ENCODE results near the gene POLG2. TPM values are rescaled to one million over a fixed set of nuclear protein-coding genes. Genes with fewer than 3 reads are reported as not detected.

Gene POLG2
- total RNA-seq, 4 donors from 2014 or later, result 3.9 to 12.0 (median 8.2) TPM

GRCh38 chr17:64519601-64520000 is 22.7 kb upstream of the POLG2 start:
- Histone ChIP-seq H3K27me3 (no peaks in the 10 kb centered on the region), H3K36me3 (peaks cover 0 to 100% (median 16%) of the 10 kb centered on the region in 3 donors), H3K4me1 (no peaks in the 10 kb centered on the region), H3K27ac (no peak overlapping the region), H3K4me3 (no peak overlapping the region), H3K9me3 (no peaks in the 10 kb centered on the region)
- no peak for TF ChIP-seq POLR2A (IDR thresholded peaks at IDR 0.05)
- no peak for TF ChIP-seq CTCF (IDR thresholded peaks at IDR 0.05)
- no peak for DNase-seq
- WGBS, 2 donors, result 88 to 91% methylated on average over 6 of the region's 6 CpGs
- intact Hi-C loops (cut with DNase I), result no loop called here

GRCh38 chr17:64515829-64516228 is 19.0 kb upstream of the POLG2 start:
- 100% methylated on average over 1 of the region's 1 CpG for WGBS, 2 donors
- DNase-seq, result no peak
- H3K27me3 ChIP-seq, result no peaks in the 10 kb centered on the region
- H3K4me1 ChIP-seq, result no peaks in the 10 kb centered on the region
- H3K27ac ChIP-seq, result no peak overlapping the region
- peaks cover 0 to 100% (median 12%) of the 10 kb centered on the region in 3 donors for H3K36me3 ChIP-seq
- no peak overlapping the region for H3K4me3 ChIP-seq
- H3K9me3 ChIP-seq, result no peaks in the 10 kb centered on the region
- intact Hi-C loops (cut with DNase I), result no loop called here
- TF ChIP-seq POLR2A (IDR thresholded peaks at IDR 0.05) (no peak), CTCF (IDR thresholded peaks at IDR 0.05) (no peak)

- Histone ChIP-seq H3K4me3 (no peak overlapping the region), H3K27me3 (no peaks in the 10 kb centered on the region), H3K9me3 (no peaks in the 10 kb centered on the region), H3K36me3 (peaks cover 0 to 100% (median 16%) of the 10 kb centered on the region in 3 donors), H3K27ac (no peak overlapping the region), H3K4me1 (no peaks in the 10 kb centered on the region)
- DNase-seq, result no peak
- TF ChIP-seq POLR2A (IDR thresholded peaks at IDR 0.05), result no peak
- TF ChIP-seq CTCF (IDR thresholded peaks at IDR 0.05), result no peak
- intact Hi-C loops (cut with DNase I), result no loop called here
- 82 to 85% methylated on average over 2 of the region's 2 CpGs for WGBS, 2 donors
Observed at GRCh38 chr17:64515419-64515818, 18.6 kb upstream of the POLG2 start.

GRCh38 chr17:64509179-64509578 is 12.3 kb upstream of the POLG2 start:
- Histone ChIP-seq H3K9me3 (no peaks in the 10 kb centered on the region), H3K4me1 (peaks cover 13 to 28% (median 14%) of the 10 kb centered on the region in 3 donors), H3K4me3 (no peak overlapping the region), H3K36me3 (peaks cover 0 to 64% (median 11%) of the 10 kb centered on the region in 3 donors), H3K27ac (no peak overlapping the region), H3K27me3 (no peaks in the 10 kb centered on the region)
- intact Hi-C loops (cut with DNase I), result no loop called here
- 84 to 95% methylated on average over 6 of the region's 6 CpGs for WGBS, 2 donors
- TF ChIP-seq CTCF (IDR thresholded peaks at IDR 0.05) (no peak), POLR2A (IDR thresholded peaks at IDR 0.05) (no peak)
- DNase-seq, result no peak

GRCh38 chr17:64508683-64509082 is 11.8 kb upstream of the POLG2 start:
- Histone ChIP-seq H3K36me3 (peaks cover 0 to 64% (median 11%) of the 10 kb centered on the region in 3 donors), H3K27ac (peak overlapping the region in 1 of 4 donors; percentile 23), H3K27me3 (no peaks in the 10 kb centered on the region), H3K4me1 (peaks cover 18 to 33% (median 18%) of the 10 kb centered on the region in 3 donors), H3K9me3 (no peaks in the 10 kb centered on the region), H3K4me3 (peak overlapping the region in 2 of 4 donors; percentile 82 to 93)
- intact Hi-C loops (cut with DNase I), result no loop called here
- TF ChIP-seq POLR2A (IDR thresholded peaks at IDR 0.05) (no peak), CTCF (IDR thresholded peaks at IDR 0.05) (no peak)
- WGBS, 2 donors, result 88 to 94% methylated on average over 2 of the region's 2 CpGs
- DNase-seq, result no peak
